GM23338 (cell line): ENCODE results near the gene PGAP6.

Experiments
- CTCF ChIP-seq, 2 experiments: fragments of 200-600 bp in 1 of 2; sonication (generic) in 1 of 2; conservative IDR thresholded peaks; 2 replicates each; pipeline versions ENCODE4 v1.5.1 to v1.6.1; 2016 to 2017; ENCODE audit warnings: antibody characterized with exemption in 2 of 2, low read depth in 2 of 2, mild to moderate bottlenecking in 2 of 2, moderate library complexity in 1 of 2
- EZH2phosphoT487 ChIP-seq: fragments of 200-600 bp; sonication (generic); IDR thresholded peaks from one replicate; pipeline ENCODE4 v1.8.1; 2018; ENCODE audit warnings: antibody characterized with exemption; ENCODE audit not compliant: unreplicated experiment

GRCh38 chr16:363110-363765 is 18.5 kb downstream of the PGAP6 start:
- TF ChIP-seq EZH2phosphoT487 (no peak), CTCF (conservative IDR thresholded peaks at IDR 0.05; ENCODE audit: low read depth in 2 of 2) (no peak)
